Small intestine (tissue), 7 donors: ENCODE results near the gene AFDN. TPM values are rescaled to one million over a fixed set of nuclear protein-coding genes. Genes with fewer than 3 reads are reported as not detected.
"Not testable (repeated sequence)": the region's sequence is repeated elsewhere in the genome, so short reads cannot be mapped to it uniquely, and the experiment has no call there.

Experiments used
- DNase-seq, 2 donors: peaks; one replicate each; pipeline versions ENCODE4 v3.0.0 to v3.0.0-alpha.2; 2013
- FAIRE-seq: peaks from 2 replicates; lab custom pipeline; 2012; peaks lifted over from hg19 to GRCh38; lab: Jason Lieb, UNC
- H3K27ac ChIP-seq, 3 donors: one replicate each; pipeline ENCODE4 v1.5.1; 2013; ENCODE audit warnings: low read length in 2 of 3, mild to moderate bottlenecking in 2 of 3, control low read depth in 1 of 3, inconsistent platforms in 1 of 3, low read depth in 1 of 3, moderate library complexity in 1 of 3
- H3K27me3 ChIP-seq, 3 donors: one replicate each; pipeline ENCODE4 v1.6.1; 2013; ENCODE audit warnings: low read length in 3 of 3, inconsistent platforms in 1 of 3; ENCODE audit not compliant: control insufficient read depth in 3 of 3, insufficient read depth in 3 of 3
- H3K36me3 ChIP-seq, 3 donors: one replicate each; pipeline ENCODE4 v1.6.1; 2013; ENCODE audit warnings: low read length in 3 of 3, inconsistent platforms in 1 of 3, low read depth in 1 of 3, mild to moderate bottlenecking in 1 of 3, moderate library complexity in 1 of 3; ENCODE audit not compliant: control insufficient read depth in 3 of 3, insufficient read depth in 2 of 3
- H3K4me1 ChIP-seq, 3 donors: one replicate each; pipeline ENCODE4 v1.6.1; 2013; ENCODE audit warnings: low read length in 2 of 3, inconsistent platforms in 1 of 3, low read depth in 1 of 3, mild to moderate bottlenecking in 1 of 3, moderate library complexity in 1 of 3; ENCODE audit not compliant: control insufficient read depth in 3 of 3, insufficient read depth in 2 of 3
- H3K4me3 ChIP-seq, 3 donors: one replicate each; pipeline ENCODE4 v1.5.1; 2013; ENCODE audit warnings: low read length in 3 of 3, control low read depth in 1 of 3, inconsistent platforms in 1 of 3, low read depth in 1 of 3, mild to moderate bottlenecking in 1 of 3, moderate library complexity in 1 of 3
- H3K9me3 ChIP-seq, 2 donors: one replicate each; pipeline ENCODE4 v1.6.1; 2013; ENCODE audit warnings: low read depth in 1 of 2, low read length in 1 of 2; ENCODE audit not compliant: control insufficient read depth in 2 of 2, insufficient read depth in 1 of 2
- WGBS, 3 donors: extraction: QIAGEN DNeasy Blood & Tissue Kit; methylation state at CpG; one replicate each; pipeline ENCODE4 v1.1.7; 2013; 5-methylcytosine and 5-hydroxymethylcytosine counted together
- polyA plus RNA-seq, 4 donors: library from polyadenylated mRNA; stranded (reverse) in 3 of 4; unstranded in 1 of 4; fragments of 200-250 nt in 3 of 4; fragments of 120-200 nt in 1 of 4; gene quantifications; one replicate each; pipeline versions ENCODE4 v1.2.1 to v1.2.3, GENCODE V29; 2013
- donor health status: healthy with polysubstance abuse.
- donor health status: control.
- donor health status: control.
- donor health status: Bipolar disorder and iron deficiency.
- donor health status: healthy.

Gene AFDN
- polyA plus RNA-seq, 4 donors, result 46.0 to 202 (median 67.9) TPM

GRCh38 chr6:167997642-167998041 is 170.9 kb downstream of the AFDN start, which contains the start of gene KIF25:
TSS of gene KIF25 (plus strand) at chr6:167997671. CDS start at chr6:168029586, 31,915 bp downstream.
- no peaks in the 10 kb centered on the region for H3K27me3 ChIP-seq
- FAIRE-seq (no peak), DNase-seq (no peak)
- H3K9me3 ChIP-seq, result no peaks in the 10 kb centered on the region
- WGBS, 3 donors, result 56 to 69% (median 65%) methylated on average over 9 of the region's 9 CpGs
- H3K27ac ChIP-seq, result no peak within 1 kb of the TSS
- H3K4me1 ChIP-seq, result no peaks in the 10 kb centered on the region
- H3K36me3 ChIP-seq, result no peaks in the 10 kb centered on the region
- H3K4me3 ChIP-seq, result no peak within 1 kb of the TSS

GRCh38 chr6:167998215-167998614 is 171.5 kb downstream of the AFDN start:
- Histone ChIP-seq H3K4me1 (no peaks in the 10 kb centered on the region), H3K9me3 (no peaks in the 10 kb centered on the region), H3K4me3 (no peak overlapping the region), H3K27ac (no peak overlapping the region), H3K27me3 (no peaks in the 10 kb centered on the region), H3K36me3 (no peaks in the 10 kb centered on the region)
- FAIRE-seq (no peak), DNase-seq (no peak)
- WGBS, 3 donors, result 63 to 74% (median 71%) methylated on average over 5 of the region's 5 CpGs

DNA sequence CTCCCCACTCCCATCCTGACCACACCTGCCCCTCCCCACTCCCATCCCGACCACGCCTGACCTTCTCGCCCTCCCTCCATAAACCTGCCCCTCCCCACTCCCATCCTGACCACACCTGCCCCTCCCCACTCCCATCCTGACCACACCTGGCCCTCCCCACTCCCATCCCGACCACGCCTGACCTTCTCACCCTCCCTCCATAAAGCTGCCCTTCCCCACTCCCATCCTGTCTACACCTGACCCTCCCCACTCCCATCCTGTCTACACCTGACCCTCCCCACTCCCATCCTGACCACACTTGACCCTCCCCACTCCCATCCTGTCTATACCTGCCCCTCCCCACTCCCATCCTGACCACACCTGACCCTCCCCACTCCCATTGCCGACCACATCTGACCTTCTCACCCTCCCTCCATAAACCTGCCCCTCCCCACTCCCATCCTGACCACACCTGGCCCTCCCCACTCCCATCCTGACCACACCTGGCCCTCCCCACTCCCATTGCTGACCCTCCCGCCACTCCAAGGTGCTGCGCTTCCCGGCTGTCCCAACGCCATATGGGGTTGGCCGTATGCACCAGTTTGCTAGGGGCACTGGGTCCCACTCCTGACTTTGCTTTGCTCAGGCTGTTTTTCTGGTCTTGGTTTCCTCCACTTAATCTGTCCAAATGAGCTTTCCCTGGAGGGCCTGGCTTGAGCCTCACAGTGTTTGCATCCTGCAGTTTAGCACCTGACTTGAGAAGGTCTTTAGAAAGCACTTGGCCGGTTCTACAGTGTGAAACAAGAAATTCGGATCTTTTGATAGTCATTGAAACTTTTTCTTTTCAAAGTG is 173.7 kb downstream of the AFDN start:
- Histone ChIP-seq H3K27me3 (no peaks in the 10 kb centered on the region), H3K36me3 (no peaks in the 10 kb centered on the region), H3K4me3 (no peak overlapping the region), H3K9me3 (no peaks in the 10 kb centered on the region), H3K4me1 (no peaks in the 10 kb centered on the region), H3K27ac (no peak overlapping the region)
- FAIRE-seq (no peak), DNase-seq (no peak)
- 64 to 90% (median 75%) methylated on average over 13 of the region's 13 CpGs for WGBS, 3 donors

DNA sequence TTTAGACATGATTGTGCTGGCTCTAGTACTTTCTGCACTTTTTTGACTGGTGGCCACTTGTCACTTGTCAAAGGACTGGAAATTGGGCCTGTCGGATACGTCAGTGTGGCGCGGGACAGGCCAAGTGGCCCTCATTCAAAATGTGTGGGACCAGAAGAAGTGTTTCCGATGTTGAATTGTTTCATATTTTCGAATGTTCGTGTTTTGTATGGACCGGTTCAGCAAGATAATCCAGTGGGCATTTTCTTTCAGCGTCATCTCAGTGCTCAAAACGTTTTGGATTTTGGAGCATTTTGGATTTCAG is 174.3 kb downstream of the AFDN start:
- no peaks in the 10 kb centered on the region for H3K9me3 ChIP-seq
- 86 to 93% (median 93%) methylated on average over 10 of the region's 10 CpGs for WGBS, 3 donors
- H3K36me3 ChIP-seq, result no peaks in the 10 kb centered on the region
- H3K27ac ChIP-seq, result no peak overlapping the region
- H3K27me3 ChIP-seq, result no peaks in the 10 kb centered on the region
- H3K4me3 ChIP-seq, result no peak overlapping the region
- FAIRE-seq (no peak), DNase-seq (no peak)
- H3K4me1 ChIP-seq, result no peaks in the 10 kb centered on the region

DNA sequence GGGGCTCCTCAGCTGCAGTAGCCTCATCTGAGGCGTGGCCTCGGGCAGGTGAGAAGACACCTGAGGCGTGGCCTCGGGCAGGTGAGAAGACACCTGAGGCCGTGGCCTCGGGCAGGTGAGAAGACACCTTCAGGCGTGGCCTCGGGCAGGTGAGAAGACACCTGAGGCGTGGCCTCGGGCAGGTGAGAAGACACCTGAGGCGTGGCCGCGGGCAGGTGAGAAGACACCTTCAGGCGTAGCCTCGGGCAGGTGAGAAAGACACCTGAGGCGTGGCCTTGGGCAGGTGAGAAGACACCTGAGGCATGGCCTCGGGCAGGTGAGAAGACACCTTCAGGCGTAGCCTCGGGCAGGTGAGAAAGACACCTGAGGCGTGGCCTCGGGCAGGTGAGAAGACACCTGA is 174.8 kb downstream of the AFDN start:
- H3K36me3 ChIP-seq, H3K4me3 ChIP-seq, DNase-seq, H3K4me1 ChIP-seq, H3K9me3 ChIP-seq, H3K27ac ChIP-seq, FAIRE-seq, H3K27me3 ChIP-seq: not testable (repeated sequence)
- 81 to 88% (median 83%) methylated on average over 13 to 21 of the region's 21 CpGs for WGBS, 3 donors

- FAIRE-seq (no peak), DNase-seq (no peak)
- Histone ChIP-seq H3K27me3 (no peaks in the 10 kb centered on the region), H3K9me3 (no peaks in the 10 kb centered on the region), H3K4me3 (no peak overlapping the region), H3K27ac (no peak overlapping the region), H3K36me3 (no peaks in the 10 kb centered on the region), H3K4me1 (no peaks in the 10 kb centered on the region)
- 88 to 94% (median 89%) methylated on average over 6 of the region's 6 CpGs for WGBS, 3 donors
Measured at GRCh38 chr6:168002804-168003203, 176.1 kb downstream of the AFDN start.

DNA sequence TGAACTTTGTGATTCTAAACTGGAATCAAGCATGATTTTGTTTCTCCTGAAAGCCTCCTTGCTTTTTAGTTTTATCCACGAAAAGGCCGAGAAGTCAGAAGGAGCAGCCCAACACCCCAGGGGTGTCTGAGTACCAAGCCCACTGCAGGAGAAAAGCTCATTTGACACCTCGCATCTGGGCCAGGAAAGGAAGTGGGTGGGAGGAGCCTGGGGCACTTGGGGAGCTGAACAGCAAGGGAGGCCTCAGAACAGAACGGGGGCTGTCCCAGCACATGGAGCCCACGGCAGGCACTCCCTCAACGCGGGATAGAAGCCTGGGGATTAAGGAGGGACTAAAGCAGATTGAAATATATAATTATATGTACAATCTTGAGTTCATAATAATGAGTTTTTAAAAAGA is 177.3 kb downstream of the AFDN start:
- DNase-seq (no peak), FAIRE-seq (no peak)
- 74 to 87% (median 84%) methylated on average over 7 of the region's 7 CpGs for WGBS, 3 donors
- Histone ChIP-seq H3K9me3 (no peaks in the 10 kb centered on the region), H3K4me3 (no peak overlapping the region), H3K27ac (no peak overlapping the region), H3K4me1 (no peaks in the 10 kb centered on the region), H3K27me3 (no peaks in the 10 kb centered on the region), H3K36me3 (no peaks in the 10 kb centered on the region)

- no peak for FAIRE-seq
- 93 to 95% (median 94%) methylated on average over 11 of the region's 11 CpGs for WGBS, 3 donors
- DNase-seq, result no peak
- Histone ChIP-seq H3K27me3 (no peaks in the 10 kb centered on the region), H3K4me3 (no peak overlapping the region), H3K9me3 (no peaks in the 10 kb centered on the region), H3K27ac (no peak overlapping the region), H3K4me1 (no peaks in the 10 kb centered on the region), H3K36me3 (no peaks in the 10 kb centered on the region)
Measured at GRCh38 chr6:168004945-168005344, 178.2 kb downstream of the AFDN start.

DNA sequence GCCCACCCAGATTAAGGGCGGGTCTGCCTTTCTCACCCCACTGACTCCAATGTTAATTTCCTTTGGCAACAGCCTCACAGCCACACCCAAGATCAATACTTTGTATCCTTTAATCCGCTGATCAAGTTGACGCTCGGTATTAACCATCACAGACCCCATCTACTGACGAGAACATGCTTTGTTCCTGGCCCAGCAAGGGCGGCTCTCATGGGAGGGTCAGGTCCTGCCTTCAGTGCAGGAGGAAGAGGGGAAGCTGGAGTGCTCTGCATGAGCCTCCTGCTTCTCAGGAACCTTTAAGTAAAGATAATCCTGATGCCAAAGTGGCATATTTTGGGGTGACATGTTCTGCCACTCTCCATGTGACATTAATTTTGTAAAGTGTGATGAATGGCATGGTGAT is 179.1 kb downstream of the AFDN start:
- Histone ChIP-seq H3K9me3 (no peaks in the 10 kb centered on the region), H3K4me3 (no peak overlapping the region), H3K4me1 (no peaks in the 10 kb centered on the region), H3K27ac (no peak overlapping the region), H3K36me3 (no peaks in the 10 kb centered on the region), H3K27me3 (no peaks in the 10 kb centered on the region)
- DNase-seq, result no peak
- FAIRE-seq, result no peak
- 61 to 88% (median 66%) methylated on average over 6 of the region's 6 CpGs for WGBS, 3 donors
